T-helper 2 cell (primary cell): ENCODE measurements around the gene TRAF3.
"Not testable (repeated sequence)": the region's sequence is repeated elsewhere in the genome, so short reads cannot be mapped to it uniquely, and the experiment has no call there.

Source experiments
- DNase-seq, 5 experiments: peaks; one replicate each; pipeline versions ENCODE4 v3.0.0 to v3.0.0-alpha.2; 2012 to 2022

The TRAF3 gene

GRCh38 chr14:102867826-102868580, 90.8 kb downstream of the TRAF3 start:
- DNase-seq, result no peak

GRCh38 chr14:102868956-102869547, 91.8 kb downstream of the TRAF3 start:
- DNase-seq, result no peak

- no peak for DNase-seq
Measured at GRCh38 chr14:102870246-102870645, 93.0 kb downstream of the TRAF3 start.

- peak in 1 of 5 experiments; percentile 16 for DNase-seq
Measured at GRCh38 chr14:102870994-102871831, 94.0 kb downstream of the TRAF3 start.

- peak in 2 of 5 experiments; percentile 52 to 67 for DNase-seq
Measured at GRCh38 chr14:102872020-102872419, 94.8 kb downstream of the TRAF3 start.

- DNase-seq, result no peak
Measured at GRCh38 chr14:102873131-102873530, 95.9 kb downstream of the TRAF3 start.

GRCh38 chr14:102873546-102874061, 96.4 kb downstream of the TRAF3 start:
- no peak for DNase-seq

GRCh38 chr14:102875652-102876051, 98.4 kb downstream of the TRAF3 start:
- no peak for DNase-seq

GRCh38 chr14:102877511-102877910, 100.3 kb downstream of the TRAF3 start:
- DNase-seq, result not testable (repeated sequence)

- no peak for DNase-seq
Measured at GRCh38 chr14:102878174-102878969, 101.1 kb downstream of the TRAF3 start.

GRCh38 chr14:102878970-102879460, 101.8 kb downstream of the TRAF3 start:
- DNase-seq, result no peak

- no peak for DNase-seq
Measured at GRCh38 chr14:102882226-102882906, 105.1 kb downstream of the TRAF3 start.

- DNase-seq, result peak in 1 of 5 experiments; percentile 73
Measured at GRCh38 chr14:102883089-102883541, 105.9 kb downstream of the TRAF3 start.

GRCh38 chr14:102883554-102883953, 106.3 kb downstream of the TRAF3 start:
- DNase-seq, result no peak

- DNase-seq, result no peak
Measured at GRCh38 chr14:102885737-102886447, 108.6 kb downstream of the TRAF3 start.

GRCh38 chr14:102888748-102889147, 111.5 kb downstream of the TRAF3 start:
- DNase-seq, result no peak

GRCh38 chr14:102889615-102890014, 112.4 kb downstream of the TRAF3 start:
- DNase-seq, result no peak

GRCh38 chr14:102891111-102891510, 113.9 kb downstream of the TRAF3 start:
- DNase-seq, result no peak

- DNase-seq, result no peak
Measured at GRCh38 chr14:102891556-102891955, 114.3 kb downstream of the TRAF3 start.

- DNase-seq, result no peak
Measured at GRCh38 chr14:102892651-102893050, 115.4 kb downstream of the TRAF3 start.

- no peak for DNase-seq
Measured at GRCh38 chr14:102893452-102893851, 116.2 kb downstream of the TRAF3 start.
